HG03045 (cell line): ENCODE results near the gene VMAC.

Source experiments
- ATAC-seq: cut with Tn5 transposase; IDR thresholded peaks from one replicate; pipeline ENCODE4 v1.9.1; 2021; ENCODE audit warnings: mild to moderate bottlenecking, moderate library complexity; ENCODE audit not compliant: unreplicated experiment

VMAC gene

DNA sequence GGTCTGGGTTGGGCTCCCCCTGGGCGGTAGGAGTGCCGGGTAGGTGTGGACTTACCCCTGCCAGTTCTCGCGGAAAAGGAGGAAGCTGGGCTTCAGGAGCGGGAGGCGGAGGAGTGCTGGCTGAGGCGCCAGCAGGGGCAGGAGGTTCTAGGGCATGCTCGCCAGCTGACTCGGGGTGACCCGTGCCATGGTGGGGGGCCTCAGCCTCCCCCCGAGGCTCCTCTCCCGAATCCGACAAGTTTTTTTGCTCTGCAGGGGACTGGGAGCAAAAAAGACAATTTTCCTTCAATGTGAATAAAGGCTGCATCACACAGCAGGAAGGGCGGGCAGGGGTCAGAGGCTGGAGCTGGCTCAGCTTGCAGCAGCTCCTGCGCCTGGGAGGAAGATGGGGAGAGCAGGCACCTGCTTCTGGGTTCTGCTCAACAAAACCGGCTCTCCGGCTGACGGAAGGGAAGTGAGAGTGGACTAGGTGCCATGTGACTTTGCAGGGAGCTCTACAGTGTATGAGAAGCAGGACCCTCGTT is 46.7 kb downstream of the VMAC start:
- ATAC-seq = no peak

DNA sequence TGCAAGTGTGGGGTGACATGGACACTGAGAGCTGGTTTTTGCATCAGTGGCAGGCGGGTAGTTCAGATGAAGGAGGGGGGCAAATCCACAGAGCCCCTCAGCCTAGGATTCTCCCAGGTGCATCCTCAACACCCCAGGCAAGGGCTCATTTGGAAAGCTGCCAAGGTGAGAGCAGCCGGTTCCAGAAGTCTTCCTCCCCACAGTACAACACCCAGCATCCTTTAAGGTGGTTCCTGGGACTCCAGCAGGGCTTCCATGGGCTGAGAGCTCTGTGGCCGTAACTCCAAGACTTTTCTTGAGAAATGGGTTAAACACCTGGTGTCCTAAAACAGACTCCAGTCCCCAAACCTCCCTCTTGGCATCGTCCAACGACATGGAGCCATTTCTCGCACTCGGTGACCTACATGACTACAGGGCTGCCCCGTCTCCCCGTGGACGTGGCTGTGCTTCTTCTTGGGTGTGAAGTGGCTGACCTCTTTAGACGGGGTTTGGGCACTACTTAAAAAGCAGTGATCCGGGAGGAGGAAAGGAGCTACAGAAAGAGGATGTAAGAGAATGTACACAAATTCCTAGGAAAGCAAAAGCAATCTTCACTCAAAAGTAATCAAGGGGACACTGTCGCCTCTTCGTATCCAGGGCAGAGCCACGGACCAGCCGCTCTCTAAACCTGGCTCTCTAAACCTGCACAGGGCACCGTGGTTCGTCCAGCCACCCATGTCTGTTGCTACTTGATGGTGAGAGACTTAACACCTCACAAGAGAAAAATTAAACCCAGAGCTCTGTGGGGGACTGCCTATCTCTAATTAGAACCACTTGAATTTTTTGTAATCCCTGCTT is 47.7 kb downstream of the VMAC start:
- no peak for ATAC-seq

DNA sequence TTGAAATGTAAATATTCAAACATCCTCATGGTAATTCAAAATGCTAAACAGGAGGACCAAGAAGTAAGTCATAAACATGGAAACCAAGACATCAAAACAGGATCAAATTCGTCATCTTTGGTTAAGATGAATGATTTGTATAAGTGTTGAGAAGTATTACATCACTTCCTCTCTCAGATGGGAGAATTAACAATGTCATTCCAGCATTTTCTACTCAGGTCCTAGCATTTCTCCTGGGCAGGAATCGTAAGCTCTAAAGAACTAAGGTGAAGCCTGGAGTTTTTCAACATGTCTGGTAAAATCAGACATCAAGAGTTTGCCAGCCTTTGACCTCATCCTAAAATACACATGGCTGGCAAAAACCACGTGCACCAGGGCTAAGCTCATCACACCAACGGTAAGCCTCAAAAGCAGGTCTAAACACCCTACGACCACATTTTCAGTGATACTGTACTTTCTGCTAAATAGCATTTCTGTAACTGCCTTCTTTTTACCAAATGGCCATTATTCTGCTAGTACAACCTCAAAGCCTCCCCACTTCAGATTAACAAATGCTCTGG is 48.4 kb downstream of the VMAC start:
- ATAC-seq = no peak

- ATAC-seq = no peak
These were observed 49.1 kb downstream of the VMAC start for GRCh38 chr19:5953680-5954213.

- no peak for ATAC-seq
These were observed 49.6 kb downstream of the VMAC start for GRCh38 chr19:5954293-5954692.

- ATAC-seq = no peak
These were observed 50.9 kb downstream of the VMAC start for GRCh38 chr19:5955636-5955935.

DNA sequence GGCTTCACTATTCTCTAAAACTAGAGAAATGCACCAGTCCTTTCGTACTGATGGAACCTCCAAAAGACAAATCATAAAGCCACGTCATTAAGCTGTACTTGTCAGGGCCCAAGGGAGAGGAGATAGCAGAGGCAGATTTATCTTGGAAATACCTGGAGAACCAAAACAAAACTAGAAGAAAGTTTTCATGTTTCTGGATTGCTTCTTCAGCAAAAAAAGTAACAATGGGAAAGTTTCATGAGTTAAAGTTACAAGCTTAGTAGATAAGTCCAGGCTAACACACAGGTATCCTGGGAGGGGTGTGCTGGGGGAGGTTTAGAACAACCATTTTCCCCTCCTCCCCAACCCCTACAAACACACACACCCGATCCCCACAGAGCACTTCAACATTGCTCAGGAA is 51.7 kb downstream of the VMAC start:
- ATAC-seq = no peak

DNA sequence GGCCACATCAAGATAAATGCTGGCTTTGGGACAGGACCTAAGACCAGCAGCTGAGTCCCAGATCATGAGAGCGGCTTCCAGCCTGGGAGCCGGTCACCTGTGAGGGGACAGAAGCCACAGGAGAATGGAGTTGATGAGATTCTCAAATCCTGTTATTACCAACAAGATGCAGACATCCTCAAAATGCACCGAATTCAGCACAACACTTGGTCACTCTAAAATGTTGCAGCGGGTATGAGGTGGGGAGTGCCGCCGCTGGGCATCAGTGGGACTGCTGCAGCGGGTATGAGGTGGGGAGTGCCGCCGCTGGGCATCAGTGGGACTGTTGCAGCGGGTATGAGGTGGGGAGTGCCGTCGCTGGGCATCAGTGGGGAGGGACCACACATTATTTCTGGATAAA is 52.1 kb downstream of the VMAC start:
- no peak for ATAC-seq

GRCh38 chr19:5957170-5957569 is 52.5 kb downstream of the VMAC start:
- ATAC-seq = no peak

- ATAC-seq = no peak
These were observed 53.6 kb downstream of the VMAC start for GRCh38 chr19:5958074-5958850.

DNA sequence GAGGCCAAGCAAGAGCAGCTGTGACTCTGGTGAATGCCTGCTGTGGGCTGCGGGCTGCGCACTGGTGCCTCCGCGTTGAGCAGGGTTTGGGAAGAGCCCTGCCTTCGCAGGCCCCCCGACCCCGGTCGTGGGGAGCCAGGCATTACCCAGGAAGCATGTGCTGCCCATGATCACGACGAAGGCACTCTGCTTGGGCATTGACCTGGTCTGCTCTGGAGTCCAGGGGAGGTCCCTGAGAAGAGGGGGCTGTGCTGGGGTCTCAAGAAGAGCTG is 54.1 kb downstream of the VMAC start:
- no peak for ATAC-seq

DNA sequence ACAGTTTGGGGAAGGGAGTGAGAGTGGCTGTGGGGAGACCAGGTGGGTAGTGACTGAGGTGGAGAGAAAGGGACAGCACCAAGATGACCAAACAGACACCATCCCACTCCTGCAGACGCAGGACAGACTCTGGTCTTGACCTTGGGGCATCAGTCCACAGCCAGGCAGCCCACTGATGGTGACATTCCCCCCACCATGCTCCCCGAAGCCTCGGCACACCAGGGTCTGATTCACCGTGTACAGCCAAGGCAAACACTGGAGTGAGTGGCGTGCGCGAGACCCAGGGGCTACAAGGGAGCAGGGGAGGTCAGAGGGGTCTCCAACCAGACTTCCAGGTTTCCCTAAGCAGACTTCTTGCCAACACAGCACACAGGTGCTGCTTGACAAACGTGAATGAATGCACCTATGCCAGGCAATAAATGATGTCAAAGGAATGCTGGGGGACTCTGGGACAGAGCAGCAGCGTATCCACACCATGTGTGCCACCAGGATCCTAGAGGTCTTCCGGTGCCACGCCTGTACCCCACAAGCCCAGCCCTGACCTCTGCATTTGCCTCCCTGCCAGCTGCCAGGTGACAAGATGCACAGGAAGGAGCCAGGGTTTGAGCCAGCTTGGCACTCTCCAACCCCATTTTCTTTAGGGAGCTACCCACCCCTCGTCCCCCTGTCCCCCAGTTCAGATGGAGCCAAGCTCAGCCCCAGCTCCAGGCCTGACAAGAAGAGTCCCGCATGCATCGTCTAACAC is 54.8 kb downstream of the VMAC start:
- no peak for ATAC-seq
